ENCODE data around the gene GDF15.

The GDF15 gene

DNA sequence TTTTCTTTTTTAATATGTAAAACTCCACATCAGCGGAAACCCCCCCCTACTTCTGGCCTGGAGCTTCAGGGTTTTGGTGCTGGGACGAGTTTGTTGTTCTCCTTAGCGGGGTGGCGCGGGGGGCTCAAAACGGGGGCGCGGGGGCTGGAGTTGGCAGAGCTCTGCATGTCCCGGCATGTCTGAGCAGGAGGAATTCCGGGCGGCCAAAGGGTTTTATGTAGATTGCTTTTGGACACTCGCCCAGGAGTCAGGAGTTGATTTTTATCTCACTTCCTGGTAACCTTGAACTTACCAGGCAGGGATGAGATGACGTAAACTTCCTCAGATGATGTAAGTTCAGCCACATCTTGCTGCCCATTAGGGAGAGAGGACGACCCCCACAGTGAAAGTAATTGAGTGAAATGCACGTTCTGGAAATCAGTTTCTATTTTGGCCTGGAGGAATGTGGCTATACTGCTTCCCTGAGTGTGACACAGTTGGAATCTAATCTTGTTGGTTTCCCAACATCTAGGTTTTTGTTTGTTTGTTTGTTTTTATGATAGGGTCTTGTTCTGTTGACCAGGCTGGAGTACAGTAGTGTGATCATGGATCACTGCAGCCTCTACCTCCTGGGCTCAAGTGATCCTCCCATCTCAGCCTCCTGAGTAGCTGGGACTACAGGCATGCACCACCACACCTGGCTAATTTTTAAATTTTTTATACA lies 21.0 kb upstream of the GDF15 start (continued):
- TF ChIP-seq ZNF623 (tag by site-specific recombination; IDR thresholded peaks at IDR 0.05) (peak; percentile 11; the same call in 1 of the 2 replicates), ZNF610 (tag by site-specific recombination; IDR thresholded peaks at IDR 0.05; ENCODE audit: borderline replicate concordance) (0 out of 2 replicates have a peak, but pooled peaks have one; percentile 77), ZNF707 (tag by site-specific recombination; IDR thresholded peaks at IDR 0.05) (no peak), PRDM1 (tag by site-specific recombination; IDR thresholded peaks at IDR 0.05) (peak; percentile 99), ZNF24 (tag by site-specific recombination; IDR thresholded peaks at IDR 0.05) (peak; percentile 93)
- TF ChIP-seq, protein P1, sequence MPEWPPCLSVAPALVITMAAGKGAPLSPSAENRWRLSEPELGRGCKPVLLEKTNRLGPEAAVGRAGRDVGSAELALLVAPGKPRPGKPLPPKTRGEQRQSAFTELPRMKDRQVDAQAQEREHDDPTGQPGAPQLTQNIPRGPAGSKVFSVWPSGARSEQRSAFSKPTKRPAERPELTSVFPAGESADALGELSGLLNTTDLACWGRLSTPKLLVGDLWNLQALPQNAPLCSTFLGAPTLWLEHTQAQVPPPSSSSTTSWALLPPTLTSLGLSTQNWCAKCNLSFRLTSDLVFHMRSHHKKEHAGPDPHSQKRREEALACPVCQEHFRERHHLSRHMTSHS (tag by site-specific recombination; IDR thresholded peaks at IDR 0.05): peak; percentile 44; the same call in 1 of the 2 replicates

DNA sequence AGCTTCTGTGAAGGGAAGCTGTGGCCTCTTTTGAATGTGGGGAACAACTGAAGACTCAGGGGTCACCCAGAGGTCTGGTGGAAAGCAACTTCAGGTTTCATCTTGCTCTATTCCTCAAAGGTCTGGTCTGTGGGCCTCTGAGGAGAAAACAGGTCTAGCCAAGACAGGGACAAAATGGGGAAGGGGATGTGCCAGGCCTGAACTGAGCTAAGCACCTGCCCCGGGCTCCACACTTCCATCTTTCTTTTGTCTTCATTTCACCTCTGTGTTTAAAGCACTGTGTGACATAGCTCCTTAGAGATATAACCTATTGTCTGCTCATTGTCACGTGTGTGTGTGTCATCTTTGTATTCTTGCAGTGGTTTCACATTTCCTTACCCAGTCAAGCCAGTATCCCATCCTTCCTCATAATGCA lies 19.9 kb upstream of the GDF15 start:
- ChIA-PET POLR2A (interaction anchor here (0.8 to 2.6 kb wide), 3 partner anchors 14 to 86 kb away, joined by 3 to 10 read pairs (median 3); partner anchors contain the start of gene JUND), CTCF (interaction anchor here (0.6 to 3.7 kb wide), 3 partner anchors 16 to 253 kb away, joined by 3 to 22 read pairs (median 10); no protein-coding TSS in a partner anchor)
- H3K36me3 ChIP-seq (ENCODE audit: control insufficient read depth in 2 of 2, insufficient read depth in 1 of 2, low read length in 2 of 2): no peaks in the 10 kb centered on the region
- TF ChIP-seq ZNF416 (tag by site-specific recombination; IDR thresholded peaks at IDR 0.05): 0 out of 2 replicates have a peak, but pooled peaks have one; percentile 17
- TF ChIP-seq, protein P2, sequence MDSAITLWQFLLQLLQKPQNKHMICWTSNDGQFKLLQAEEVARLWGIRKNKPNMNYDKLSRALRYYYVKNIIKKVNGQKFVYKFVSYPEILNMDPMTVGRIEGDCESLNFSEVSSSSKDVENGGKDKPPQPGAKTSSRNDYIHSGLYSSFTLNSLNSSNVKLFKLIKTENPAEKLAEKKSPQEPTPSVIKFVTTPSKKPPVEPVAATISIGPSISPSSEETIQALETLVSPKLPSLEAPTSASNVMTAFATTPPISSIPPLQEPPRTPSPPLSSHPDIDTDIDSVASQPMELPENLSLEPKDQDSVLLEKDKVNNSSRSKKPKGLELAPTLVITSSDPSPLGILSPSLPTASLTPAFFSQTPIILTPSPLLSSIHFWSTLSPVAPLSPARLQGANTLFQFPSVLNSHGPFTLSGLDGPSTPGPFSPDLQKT (IDR thresholded peaks at IDR 0.05; ENCODE audit: borderline replicate concordance, low read depth, low read length): no peak
- TF ChIP-seq, protein P3, sequence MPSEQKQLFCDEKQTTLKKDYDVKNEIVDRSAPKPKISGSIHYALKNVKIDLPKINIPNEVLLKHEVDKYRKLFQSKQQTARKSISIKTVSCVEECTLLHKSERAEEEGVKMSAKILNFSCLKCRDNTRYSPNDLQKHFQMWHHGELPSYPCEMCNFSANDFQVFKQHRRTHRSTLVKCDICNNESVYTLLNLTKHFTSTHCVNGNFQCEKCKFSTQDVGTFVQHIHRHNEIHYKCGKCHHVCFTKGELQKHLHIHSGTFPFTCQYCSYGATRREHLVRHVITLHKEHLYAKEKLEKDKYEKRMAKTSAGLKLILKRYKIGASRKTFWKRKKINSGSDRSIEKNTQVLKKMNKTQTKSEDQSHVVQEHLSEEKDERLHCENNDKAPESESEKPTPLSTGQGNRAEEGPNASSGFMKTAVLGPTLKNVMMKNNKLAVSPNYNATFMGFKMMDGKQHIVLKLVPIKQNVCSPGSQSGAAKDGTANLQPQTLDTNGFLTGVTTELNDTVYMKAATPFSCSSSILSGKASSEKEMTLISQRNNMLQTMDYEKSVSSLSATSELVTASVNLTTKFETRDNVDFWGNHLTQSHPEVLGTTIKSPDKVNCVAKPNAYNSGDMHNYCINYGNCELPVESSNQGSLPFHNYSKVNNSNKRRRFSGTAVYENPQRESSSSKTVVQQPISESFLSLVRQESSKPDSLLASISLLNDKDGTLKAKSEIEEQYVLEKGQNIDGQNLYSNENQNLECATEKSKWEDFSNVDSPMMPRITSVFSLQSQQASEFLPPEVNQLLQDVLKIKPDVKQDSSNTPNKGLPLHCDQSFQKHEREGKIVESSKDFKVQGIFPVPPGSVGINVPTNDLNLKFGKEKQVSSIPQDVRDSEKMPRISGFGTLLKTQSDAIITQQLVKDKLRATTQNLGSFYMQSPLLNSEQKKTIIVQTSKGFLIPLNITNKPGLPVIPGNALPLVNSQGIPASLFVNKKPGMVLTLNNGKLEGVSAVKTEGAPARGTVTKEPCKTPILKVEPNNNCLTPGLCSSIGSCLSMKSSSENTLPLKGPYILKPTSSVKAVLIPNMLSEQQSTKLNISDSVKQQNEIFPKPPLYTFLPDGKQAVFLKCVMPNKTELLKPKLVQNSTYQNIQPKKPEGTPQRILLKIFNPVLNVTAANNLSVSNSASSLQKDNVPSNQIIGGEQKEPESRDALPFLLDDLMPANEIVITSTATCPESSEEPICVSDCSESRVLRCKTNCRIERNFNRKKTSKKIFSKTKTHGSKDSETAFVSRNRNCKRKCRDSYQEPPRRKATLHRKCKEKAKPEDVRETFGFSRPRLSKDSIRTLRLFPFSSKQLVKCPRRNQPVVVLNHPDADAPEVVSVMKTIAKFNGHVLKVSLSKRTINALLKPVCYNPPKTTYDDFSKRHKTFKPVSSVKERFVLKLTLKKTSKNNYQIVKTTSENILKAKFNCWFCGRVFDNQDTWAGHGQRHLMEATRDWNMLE (tag by site-specific recombination; conservative IDR thresholded peaks at IDR 0.05; ENCODE audit: low read depth): peak; percentile 41; the same call in 1 of the 2 replicates
- TF ChIP-seq ZNF292 (tag by site-specific recombination; IDR thresholded peaks at IDR 0.05; ENCODE audit: borderline replicate concordance, low read depth): no peak
- TF ChIP-seq ZNF366 (tag by site-specific recombination; conservative IDR thresholded peaks at IDR 0.05): peak; percentile 68
- TF ChIP-seq ZNF157 (tag by site-specific recombination; IDR thresholded peaks at IDR 0.05): no peak
- no peak for TF ChIP-seq ZNF433 (tag by site-specific recombination; IDR thresholded peaks at IDR 0.05; ENCODE audit: low read depth)
- TF ChIP-seq ZNF558 (tag by site-specific recombination; IDR thresholded peaks at IDR 0.05): no peak
- TF ChIP-seq, protein P4, sequence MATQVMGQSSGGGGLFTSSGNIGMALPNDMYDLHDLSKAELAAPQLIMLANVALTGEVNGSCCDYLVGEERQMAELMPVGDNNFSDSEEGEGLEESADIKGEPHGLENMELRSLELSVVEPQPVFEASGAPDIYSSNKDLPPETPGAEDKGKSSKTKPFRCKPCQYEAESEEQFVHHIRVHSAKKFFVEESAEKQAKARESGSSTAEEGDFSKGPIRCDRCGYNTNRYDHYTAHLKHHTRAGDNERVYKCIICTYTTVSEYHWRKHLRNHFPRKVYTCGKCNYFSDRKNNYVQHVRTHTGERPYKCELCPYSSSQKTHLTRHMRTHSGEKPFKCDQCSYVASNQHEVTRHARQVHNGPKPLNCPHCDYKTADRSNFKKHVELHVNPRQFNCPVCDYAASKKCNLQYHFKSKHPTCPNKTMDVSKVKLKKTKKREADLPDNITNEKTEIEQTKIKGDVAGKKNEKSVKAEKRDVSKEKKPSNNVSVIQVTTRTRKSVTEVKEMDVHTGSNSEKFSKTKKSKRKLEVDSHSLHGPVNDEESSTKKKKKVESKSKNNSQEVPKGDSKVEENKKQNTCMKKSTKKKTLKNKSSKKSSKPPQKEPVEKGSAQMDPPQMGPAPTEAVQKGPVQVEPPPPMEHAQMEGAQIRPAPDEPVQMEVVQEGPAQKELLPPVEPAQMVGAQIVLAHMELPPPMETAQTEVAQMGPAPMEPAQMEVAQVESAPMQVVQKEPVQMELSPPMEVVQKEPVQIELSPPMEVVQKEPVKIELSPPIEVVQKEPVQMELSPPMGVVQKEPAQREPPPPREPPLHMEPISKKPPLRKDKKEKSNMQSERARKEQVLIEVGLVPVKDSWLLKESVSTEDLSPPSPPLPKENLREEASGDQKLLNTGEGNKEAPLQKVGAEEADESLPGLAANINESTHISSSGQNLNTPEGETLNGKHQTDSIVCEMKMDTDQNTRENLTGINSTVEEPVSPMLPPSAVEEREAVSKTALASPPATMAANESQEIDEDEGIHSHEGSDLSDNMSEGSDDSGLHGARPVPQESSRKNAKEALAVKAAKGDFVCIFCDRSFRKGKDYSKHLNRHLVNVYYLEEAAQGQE (tag by site-specific recombination; IDR thresholded peaks at IDR 0.05): no peak
- TF ChIP-seq, protein P5, sequence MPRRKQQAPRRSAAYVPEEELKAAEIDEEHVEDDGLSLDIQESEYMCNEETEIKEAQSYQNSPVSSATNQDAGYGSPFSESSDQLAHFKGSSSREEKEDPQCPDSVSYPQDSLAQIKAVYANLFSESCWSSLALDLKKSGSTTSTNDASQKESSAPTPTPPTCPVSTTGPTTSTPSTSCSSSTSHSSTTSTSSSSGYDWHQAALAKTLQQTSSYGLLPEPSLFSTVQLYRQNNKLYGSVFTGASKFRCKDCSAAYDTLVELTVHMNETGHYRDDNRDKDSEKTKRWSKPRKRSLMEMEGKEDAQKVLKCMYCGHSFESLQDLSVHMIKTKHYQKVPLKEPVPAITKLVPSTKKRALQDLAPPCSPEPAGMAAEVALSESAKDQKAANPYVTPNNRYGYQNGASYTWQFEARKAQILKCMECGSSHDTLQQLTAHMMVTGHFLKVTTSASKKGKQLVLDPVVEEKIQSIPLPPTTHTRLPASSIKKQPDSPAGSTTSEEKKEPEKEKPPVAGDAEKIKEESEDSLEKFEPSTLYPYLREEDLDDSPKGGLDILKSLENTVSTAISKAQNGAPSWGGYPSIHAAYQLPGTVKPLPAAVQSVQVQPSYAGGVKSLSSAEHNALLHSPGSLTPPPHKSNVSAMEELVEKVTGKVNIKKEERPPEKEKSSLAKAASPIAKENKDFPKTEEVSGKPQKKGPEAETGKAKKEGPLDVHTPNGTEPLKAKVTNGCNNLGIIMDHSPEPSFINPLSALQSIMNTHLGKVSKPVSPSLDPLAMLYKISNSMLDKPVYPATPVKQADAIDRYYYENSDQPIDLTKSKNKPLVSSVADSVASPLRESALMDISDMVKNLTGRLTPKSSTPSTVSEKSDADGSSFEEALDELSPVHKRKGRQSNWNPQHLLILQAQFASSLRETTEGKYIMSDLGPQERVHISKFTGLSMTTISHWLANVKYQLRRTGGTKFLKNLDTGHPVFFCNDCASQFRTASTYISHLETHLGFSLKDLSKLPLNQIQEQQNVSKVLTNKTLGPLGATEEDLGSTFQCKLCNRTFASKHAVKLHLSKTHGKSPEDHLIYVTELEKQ (tag by site-specific recombination; IDR thresholded peaks at IDR 0.05; ENCODE audit: borderline replicate concordance): no peak
- TF ChIP-seq, protein P6, sequence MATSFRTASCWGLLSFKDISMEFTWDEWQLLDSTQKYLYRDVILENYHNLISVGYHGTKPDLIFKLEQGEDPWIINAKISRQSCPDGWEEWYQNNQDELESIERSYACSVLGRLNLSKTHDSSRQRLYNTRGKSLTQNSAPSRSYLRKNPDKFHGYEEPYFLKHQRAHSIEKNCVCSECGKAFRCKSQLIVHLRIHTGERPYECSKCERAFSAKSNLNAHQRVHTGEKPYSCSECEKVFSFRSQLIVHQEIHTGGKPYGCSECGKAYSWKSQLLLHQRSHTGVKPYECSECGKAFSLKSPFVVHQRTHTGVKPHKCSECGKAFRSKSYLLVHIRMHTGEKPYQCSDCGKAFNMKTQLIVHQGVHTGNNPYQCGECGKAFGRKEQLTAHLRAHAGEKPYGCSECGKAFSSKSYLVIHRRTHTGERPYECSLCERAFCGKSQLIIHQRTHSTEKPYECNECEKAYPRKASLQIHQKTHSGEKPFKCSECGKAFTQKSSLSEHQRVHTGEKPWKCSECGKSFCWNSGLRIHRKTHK (tag by site-specific recombination; IDR thresholded peaks at IDR 0.05): peak; percentile 100
- TF ChIP-seq SETDB1 (IDR thresholded peaks at IDR 0.05; ENCODE audit: insufficient read length, low read length): peak; percentile 62
- peak overlapping the region; percentile 57; the same call in 1 of the 2 replicates for H3K27ac ChIP-seq (ENCODE audit: extremely low read depth, low read depth, low read length)
- H3K4me1 ChIP-seq (ENCODE audit: control insufficient read depth, insufficient read depth, low read length): no peaks in the 10 kb centered on the region; the same call in 1 of the 2 replicates
- no peak overlapping the region for H3K4me3 ChIP-seq (ENCODE audit: low read depth, low read length)
- H3K9me3 ChIP-seq (ENCODE audit: control insufficient read depth, insufficient read depth, low read depth, low read length): no peaks in the 10 kb centered on the region
